H1 (cell line): ENCODE results near the gene SRGAP3. TPM values are rescaled to one million over a fixed set of nuclear protein-coding genes. Genes with fewer than 3 reads are reported as not detected.

Experiments
- CTCF ChIA-PET: fragments of 300-600 bp; sonication (Branson Sonifier 250); formaldehyde crosslinking; loops from one replicate; lab custom pipeline; 2021; ENCODE audit not compliant: partially characterized antibody; lab: Charles Lee
- POLR2A ChIA-PET: fragments of 300-600 bp; sonication (Branson Sonifier 250); formaldehyde crosslinking; loops from one replicate; lab custom pipeline; 2021; ENCODE audit warnings: inconsistent platforms; ENCODE audit not compliant: partially characterized antibody; lab: Charles Lee
- DNase-seq, 2 experiments: peaks; one replicate each; pipeline versions ENCODE4 v3.0.0 to v3.0.0-alpha.2; 2010 to 2022; ENCODE audit warnings: low spot score in 2 of 2, low read depth in 1 of 2, mixed read lengths in 1 of 2
- FAIRE-seq: peaks from 2 replicates; lab custom pipeline; 2011; peaks lifted over from hg19 to GRCh38; lab: Jason Lieb, UNC
- H2AFZ ChIP-seq: 2 replicates; pipeline ENCODE4 v1.8.1; 2012; ENCODE audit warnings: low read length, inconsistent platforms
- H2AK5ac ChIP-seq: 2 replicates; pipeline ENCODE4 v1.6.1; 2013; ENCODE audit warnings: low read depth, low read length
- H2BK120ac ChIP-seq: replicated peaks from 2 replicates; pipeline ENCODE3; 2013; ENCODE audit warnings: low read depth, low read length, inconsistent platforms
- H2BK12ac ChIP-seq: 2 replicates; pipeline ENCODE4 v1.6.1; 2013; ENCODE audit warnings: low read depth, low read length
- H2BK15ac ChIP-seq: 2 replicates; pipeline ENCODE4 v1.6.1; 2013; ENCODE audit warnings: low read length
- H2BK20ac ChIP-seq: 2 replicates; pipeline ENCODE4 v1.6.1; 2013; ENCODE audit warnings: low read length
- H2BK5ac ChIP-seq: 2 replicates; pipeline ENCODE4 v1.6.1; 2013; ENCODE audit warnings: low read depth, low read length
- H3K14ac ChIP-seq: 2 replicates; pipeline ENCODE4 v1.6.1; 2013; ENCODE audit warnings: inconsistent platforms; ENCODE audit not compliant: insufficient read length
- H3K18ac ChIP-seq: 2 replicates; pipeline ENCODE4 v1.6.1; 2013; ENCODE audit warnings: low read length; ENCODE audit errors: extremely low read depth
- H3K23ac ChIP-seq: 2 replicates; pipeline ENCODE4 v1.6.1; 2013; ENCODE audit warnings: inconsistent platforms; ENCODE audit not compliant: insufficient read length
- H3K23me2 ChIP-seq: 2 replicates; pipeline ENCODE4 v1.6.1; 2013; ENCODE audit warnings: low read depth, low read length
- H3K27ac ChIP-seq: 2 replicates; pipeline ENCODE4 v1.6.1; 2011; ENCODE audit warnings: low read depth, low read length, inconsistent platforms
- H3K27me3 ChIP-seq, 4 experiments: replicated peaks in 1 of 4; 1 replicate in 1 of 4; 2 replicates in 3 of 4; pipeline versions ENCODE4 v1.6.1 to v1.8.1; 2011 to 2013; ENCODE audit warnings: low read length in 3 of 4, mild to moderate bottlenecking in 3 of 4, inconsistent platforms in 2 of 4, mixed read lengths in 2 of 4, moderate library complexity in 1 of 4; ENCODE audit not compliant: control insufficient read depth in 3 of 4, insufficient read depth in 3 of 4; ENCODE audit errors: extremely low read depth in 1 of 4
- H3K36me3 ChIP-seq, 4 experiments: 2 replicates each; pipeline versions ENCODE4 v1.6.1 to v1.8.1; 2011 to 2013; ENCODE audit warnings: mild to moderate bottlenecking in 4 of 4, low read length in 3 of 4, moderate library complexity in 2 of 4, control low read depth in 1 of 4, inconsistent platforms in 1 of 4; ENCODE audit not compliant: insufficient read depth in 4 of 4, control insufficient read depth in 2 of 4
- H3K4ac ChIP-seq: replicated peaks from 2 replicates; pipeline ENCODE3; 2013; ENCODE audit warnings: low read length, low read depth, mixed read lengths, inconsistent platforms; ENCODE audit not compliant: insufficient read length
- H3K4me1 ChIP-seq, 4 experiments: replicated peaks in 1 of 4; 1 replicate in 1 of 4; 2 replicates in 3 of 4; pipeline versions ENCODE4 v1.6.1 to v1.8.1; 2011 to 2013; ENCODE audit warnings: low read length in 3 of 4, inconsistent platforms in 2 of 4, mixed read lengths in 1 of 4; ENCODE audit not compliant: insufficient read depth in 4 of 4, control insufficient read depth in 3 of 4
- H3K4me2 ChIP-seq, 2 experiments: 2 replicates each; pipeline versions ENCODE4 v1.6.1 to v1.8.1; 2011 to 2013; ENCODE audit warnings: low read depth in 2 of 2, low read length in 2 of 2, control low read depth in 1 of 2, inconsistent platforms in 1 of 2, mild to moderate bottlenecking in 1 of 2; ENCODE audit not compliant: insufficient read depth in 1 of 2
- H3K4me3 ChIP-seq, 4 experiments: fragments of 200-600, 300-600 bp in 1 of 4; sonication (generic), shearing (Covaris generic), sonication (Bioruptor Twin) in 1 of 4; 2 replicates each; pipeline versions ENCODE4 v1.5.1 to v1.8.1; 2011 to 2016; ENCODE audit warnings: low read length in 4 of 4, low read depth in 3 of 4, control low read depth in 2 of 4, inconsistent platforms in 2 of 4, mild to moderate bottlenecking in 2 of 4, mixed read lengths in 1 of 4, moderate library complexity in 1 of 4; ENCODE audit not compliant: insufficient read depth in 2 of 4; ENCODE audit errors: extremely low read depth in 1 of 4
- H3K56ac ChIP-seq: replicated peaks from 2 replicates; pipeline ENCODE3; 2013; ENCODE audit warnings: low read depth, mild to moderate bottlenecking, mixed read lengths, low read length, inconsistent platforms; ENCODE audit not compliant: insufficient read length
- H3K79me1 ChIP-seq: 2 replicates; pipeline ENCODE4 v1.6.1; 2013; ENCODE audit warnings: low read depth, low read length, control low read depth
- H3K79me2 ChIP-seq, 2 experiments: 2 replicates each; pipeline versions ENCODE4 v1.6.1 to v1.8.1; 2012 to 2013; ENCODE audit warnings: low read length in 2 of 2, mild to moderate bottlenecking in 2 of 2, inconsistent platforms in 1 of 2; ENCODE audit not compliant: insufficient read depth in 2 of 2, control insufficient read depth in 1 of 2
- H3K9ac ChIP-seq, 4 experiments: replicated peaks in 1 of 4; 1 replicate in 1 of 4; 2 replicates in 3 of 4; pipeline versions ENCODE4 v1.6.1 to v1.8.1; 2011 to 2013; ENCODE audit warnings: low read depth in 3 of 4, low read length in 3 of 4, control low read depth in 2 of 4, mild to moderate bottlenecking in 2 of 4, moderate library complexity in 2 of 4, inconsistent platforms in 1 of 4; ENCODE audit errors: extremely low read depth in 1 of 4
- H3K9me3 ChIP-seq, 2 experiments: 2 replicates each; pipeline versions ENCODE4 v1.6.1 to v1.8.1; 2012 to 2013; ENCODE audit warnings: mild to moderate bottlenecking in 2 of 2, moderate library complexity in 2 of 2, control low read depth in 1 of 2, inconsistent platforms in 1 of 2, low read depth in 1 of 2, low read length in 1 of 2, mixed read lengths in 1 of 2; ENCODE audit not compliant: insufficient read depth in 2 of 2
- H4K20me1 ChIP-seq, 2 experiments: replicated peaks in 1 of 2; 2 replicates each; pipeline versions ENCODE3 to v1.8.1; 2011 to 2013; ENCODE audit warnings: inconsistent platforms in 2 of 2, low read length in 2 of 2, mild to moderate bottlenecking in 1 of 2; ENCODE audit not compliant: insufficient read depth in 2 of 2, control insufficient read depth in 1 of 2
- H4K5ac ChIP-seq: 2 replicates; pipeline ENCODE4 v1.6.1; 2013; ENCODE audit warnings: low read length, low read depth, mixed read lengths, inconsistent platforms; ENCODE audit not compliant: insufficient read length
- H4K8ac ChIP-seq: 2 replicates; pipeline ENCODE4 v1.8.0; 2013; ENCODE audit warnings: mild to moderate bottlenecking, moderate library complexity, low read length, inconsistent platforms; ENCODE audit not compliant: insufficient read depth; ENCODE audit errors: extremely low read depth
- H4K91ac ChIP-seq: replicated peaks from 2 replicates; pipeline ENCODE3; 2013; ENCODE audit warnings: low read length, mixed read lengths, inconsistent platforms; ENCODE audit not compliant: insufficient read length
- CBX5 ChIP-seq: fragments of 300-800, 300-1000 bp; sonication (generic); IDR thresholded peaks from 2 replicates; pipeline ENCODE4 v1.7.1; 2016; ENCODE audit warnings: antibody characterized with exemption, low read length, low read depth
- CBX8 ChIP-seq: fragments of 300-800, 300-1000 bp; sonication (generic); IDR thresholded peaks from 2 replicates; pipeline ENCODE4 v1.7.1; 2016; ENCODE audit warnings: low read depth, low read length, borderline replicate concordance
- CREB1 ChIP-seq: IDR thresholded peaks from 2 replicates; pipeline ENCODE4 v1.6.1; 2012; ENCODE audit warnings: inconsistent platforms
- EP300 ChIP-seq, 2 experiments: IDR thresholded peaks; 1 replicate in 1 of 2; 2 replicates in 1 of 2; pipeline ENCODE4 v1.6.1; 2011 to 2012; ENCODE audit warnings: low read depth in 2 of 2, low read length in 2 of 2, mild to moderate bottlenecking in 2 of 2, borderline replicate concordance in 1 of 2, inconsistent platforms in 1 of 2, moderate library complexity in 1 of 2
- KDM5A ChIP-seq: fragments of 200-600 bp; IDR thresholded peaks from 2 replicates; pipeline ENCODE4 v1.7.1; 2012; ENCODE audit warnings: mild to moderate bottlenecking, low read length, inconsistent platforms, mixed read lengths
- PHF8 ChIP-seq: fragments of 200-600 bp; sonication (generic); conservative IDR thresholded peaks from 2 replicates; pipeline ENCODE4 v1.7.1; 2012; ENCODE audit warnings: low read depth, mild to moderate bottlenecking, inconsistent platforms, low read length, moderate library complexity
- POLR2A ChIP-seq, 2 experiments: IDR thresholded peaks; 1 replicate in 1 of 2; 2 replicates in 1 of 2; pipeline ENCODE4 v1.6.1; 2011; ENCODE audit warnings: low read depth in 2 of 2, low read length in 2 of 2, mild to moderate bottlenecking in 2 of 2; ENCODE audit errors: control extremely low read depth in 1 of 2
- RFX5 ChIP-seq: IDR thresholded peaks from 2 replicates; pipeline ENCODE4 v1.6.1; 2011; ENCODE audit warnings: low read depth, low read length, improper control_type of control experiment, borderline replicate concordance
- RXRA ChIP-seq: IDR thresholded peaks from 2 replicates; pipeline ENCODE4 v1.6.1; 2011; ENCODE audit warnings: low read depth, mild to moderate bottlenecking, low read length, moderate library complexity; ENCODE audit not compliant: insufficient read depth
- SAP30 ChIP-seq: fragments of 300-600 bp; sonication (generic); IDR thresholded peaks from 2 replicates; pipeline ENCODE4 v1.7.1; 2012; ENCODE audit warnings: low read length, moderate library complexity, mild to moderate bottlenecking, inconsistent platforms; ENCODE audit not compliant: insufficient read depth, insufficient replicate concordance
- SIX5 ChIP-seq: IDR thresholded peaks from 2 replicates; pipeline ENCODE4 v1.6.1; 2011; ENCODE audit warnings: mild to moderate bottlenecking, low read depth, low read length
- SP2 ChIP-seq: IDR thresholded peaks from 2 replicates; pipeline ENCODE4 v1.6.1; 2012; ENCODE audit warnings: mild to moderate bottlenecking, low read length, inconsistent platforms
- SRF ChIP-seq: IDR thresholded peaks from 2 replicates; pipeline ENCODE4 v1.6.1; 2011; ENCODE audit warnings: mild to moderate bottlenecking, low read depth, low read length, moderate library complexity
- TAF1 ChIP-seq: IDR thresholded peaks from 2 replicates; pipeline ENCODE4 v1.6.1; 2011; ENCODE audit warnings: mild to moderate bottlenecking, low read depth, low read length
- TBP ChIP-seq: IDR thresholded peaks from 2 replicates; pipeline ENCODE4 v1.6.1; 2011; ENCODE audit warnings: low read depth, low read length, improper control_type of control experiment
- TCF12 ChIP-seq: IDR thresholded peaks from 2 replicates; pipeline ENCODE4 v1.6.1; 2011; ENCODE audit warnings: low read depth, mild to moderate bottlenecking, low read length
- WGBS, 2 experiments: shearing (Covaris generic) in 1 of 2; methylation state at CpG; one replicate each; pipeline versions ENCODE4 v1.1.6 to v1.1.7; 2013 to 2015; ENCODE audit warnings: low lambda C conversion rate in 2 of 2, mixed read lengths in 2 of 2, inconsistent platforms in 1 of 2, low coverage in 1 of 2, missing lambda C conversion rate in 1 of 2; ENCODE audit not compliant: insufficient replicate concordance in 2 of 2, insufficient coverage in 1 of 2, insufficient read length in 1 of 2; ENCODE audit errors: extremely low coverage in 1 of 2, missing lambda C conversion rate in 1 of 2; 5-methylcytosine and 5-hydroxymethylcytosine counted together
- polyA plus RNA-seq, 7 experiments: library from polyadenylated mRNA; depleted of rRNA in 3 of 7; stranded (reverse) in 5 of 7; unstranded in 2 of 7; fragments of >200 nt in 5 of 7; fragments of 200-250 nt in 2 of 7; gene quantifications; 1 replicate in 5 of 7; 2 replicates in 1 of 7; 4 replicates in 1 of 7; pipeline versions ENCODE4 v1.2.1 to v1.2.3, GENCODE V29; 2011 to 2013; ENCODE audit warnings: missing spikeins in 2 of 7, mixed read lengths in 2 of 7
- total RNA-seq: library from RNA; stranded (reverse); fragmentation: NEBNext Ultra II Directional; extraction: Animal tissue kit (Norgen Biotek cat#: 25700); gene quantifications from 2 replicates; pipeline ENCODE4 v1.2.1, GENCODE V29; 2021

The SRGAP3 gene
- total and polyA plus RNA-seq, 2 of the 8 experiments (the other 6 are each of a cell fraction or from before 2014, with no cell fraction given), result 5.8 to 11.4 TPM

DNA sequence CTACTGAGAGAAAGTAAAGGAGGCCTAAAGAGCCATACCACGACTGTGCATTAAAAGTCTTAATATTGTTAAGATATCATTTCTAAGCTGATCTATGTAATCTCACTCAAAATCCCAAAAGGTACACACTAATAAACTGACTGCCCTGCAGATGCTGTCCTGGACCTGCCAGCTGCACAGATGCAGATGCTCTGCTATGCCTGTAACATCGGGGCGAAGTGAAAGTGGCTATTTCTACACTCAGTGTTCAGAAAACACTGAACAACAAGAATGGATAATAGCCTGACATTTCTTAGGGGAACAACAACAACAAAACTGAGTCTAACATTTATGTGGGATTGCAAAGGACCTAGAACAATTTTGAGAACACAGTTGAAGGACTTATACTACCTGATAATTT is 318.1 kb downstream of the SRGAP3 start:
- no peak overlapping the region for H3K4me2 ChIP-seq
- H3K79me2 ChIP-seq, result no peaks in the 10 kb centered on the region
- peaks cover 0 to 3% of the 10 kb centered on the region in 2 experiments for H4K20me1 ChIP-seq
- H3K79me1 ChIP-seq, result no peaks in the 10 kb centered on the region
- no peak overlapping the region for H2BK5ac ChIP-seq
- H3K14ac ChIP-seq, result no peak overlapping the region
- no peak overlapping the region for H3K4ac ChIP-seq
- FAIRE-seq (no peak), DNase-seq (no peak)
- no peak overlapping the region for H3K56ac ChIP-seq
- no peak overlapping the region for H3K27ac ChIP-seq
- no peak overlapping the region for H3K9ac ChIP-seq
- no peaks in the 10 kb centered on the region for H3K27me3 ChIP-seq
- H3K23me2 ChIP-seq, result no peaks in the 10 kb centered on the region
- no peak overlapping the region for H2BK20ac ChIP-seq
- H4K91ac ChIP-seq, result no peak overlapping the region
- no peak overlapping the region for H2BK120ac ChIP-seq
- POLR2A ChIA-PET, result no interaction called here
- H2AK5ac ChIP-seq, result no peak overlapping the region
- no peak overlapping the region for H2AFZ ChIP-seq
- H3K4me3 ChIP-seq, result no peak overlapping the region
- H3K4me1 ChIP-seq, result no peaks in the 10 kb centered on the region
- H4K8ac ChIP-seq, result no peak overlapping the region
- no peak overlapping the region for H3K23ac ChIP-seq
- CTCF ChIA-PET, result no interaction called here
- H4K5ac ChIP-seq, result no peak overlapping the region
- no peak overlapping the region for H2BK12ac ChIP-seq
- H3K36me3 ChIP-seq, result peaks cover 0 to 6% (median 0%) of the 10 kb centered on the region in 4 experiments; a peak in 2 of 8 replicates
- WGBS, 2 experiments, result 91% methylated on average over 3 of the region's 3 CpGs; no CpG with 5 or more reads in 1 of the 2 experiments
- no peak overlapping the region for H2BK15ac ChIP-seq
- no peak overlapping the region for H3K18ac ChIP-seq
- H3K9me3 ChIP-seq, result no peaks in the 10 kb centered on the region
- no peak for TF ChIP-seq EP300 (IDR thresholded peaks at IDR 0.05; ENCODE audit: borderline replicate concordance in 1 of 2, low read depth in 2 of 2, low read length in 2 of 2)
- no peak for TF ChIP-seq TCF12
- TF ChIP-seq POLR2A (IDR thresholded peaks at IDR 0.05; ENCODE audit: control extremely low read depth in 1 of 2, low read depth in 2 of 2, low read length in 2 of 2), result no peak
- TF ChIP-seq SIX5, result no peak
- no peak for TF ChIP-seq CBX5
- no peak for TF ChIP-seq TBP
- TF ChIP-seq TAF1, result no peak
- TF ChIP-seq CREB1, result no peak
- no peak for TF ChIP-seq RFX5
- TF ChIP-seq SAP30, result no peak
- TF ChIP-seq SRF, result no peak
- TF ChIP-seq RXRA, result no peak
- no peak for TF ChIP-seq SP2
- no peak for TF ChIP-seq KDM5A
- TF ChIP-seq CBX8, result no peak
- TF ChIP-seq PHF8, result no peak
